ENCODE measurements around the gene EHD2.

EHD2 gene

DNA sequence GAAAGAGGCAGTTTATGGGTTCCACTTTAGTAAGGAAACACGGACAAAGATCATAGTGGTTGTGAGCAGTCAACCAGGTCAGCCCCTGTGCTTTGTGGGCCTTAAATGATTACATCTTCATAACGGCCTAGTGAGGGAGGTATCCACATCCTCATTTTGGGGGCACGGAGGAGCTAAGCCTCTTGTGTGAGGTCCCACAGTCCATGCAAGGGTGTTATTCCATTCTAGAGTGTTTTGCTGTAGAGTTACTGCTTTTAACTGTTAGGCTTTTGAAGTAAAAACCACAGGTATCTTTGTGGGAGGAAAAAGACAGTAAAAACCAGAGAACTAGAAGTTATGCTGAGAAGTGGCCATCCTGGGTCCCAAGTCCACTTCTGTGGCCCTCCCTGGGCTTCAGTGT lies 36.1 kb downstream of the EHD2 start:
- no peak for DNase-seq
- Histone ChIP-seq H3K27me3 (replicated peaks; ENCODE audit: insufficient read depth, low read length) (no peaks in the 10 kb centered on the region), H3K9me3 (replicated peaks; ENCODE audit: insufficient read depth, low read length) (no peaks in the 10 kb centered on the region), H2AFZ (ENCODE audit: low read length) (no peak overlapping the region), H3K27ac (ENCODE audit: low read length) (no peak overlapping the region), H3K9me2 (replicated peaks; ENCODE audit: insufficient read depth, low read length) (no peaks in the 10 kb centered on the region), H3K9ac (ENCODE audit: low read length) (no peak overlapping the region), H3K4me1 (ENCODE audit: low read length) (no peaks in the 10 kb centered on the region), H3K36me3 (replicated peaks; ENCODE audit: insufficient read depth, low read length) (peaks cover 5% of the 10 kb centered on the region; the same call in 1 of the 2 replicates), H4K20me1 (ENCODE audit: insufficient read depth, low read length) (0 out of 2 replicates have a peak, but pooled peaks cover 3% of the 10 kb centered on the region), H3K79me2 (ENCODE audit: low read length) (peaks cover 45% of the 10 kb centered on the region), H3K4me2 (ENCODE audit: low read depth, low read length) (no peak overlapping the region), H3K4me3 (ENCODE audit: low read length) (no peak overlapping the region), H3F3A (ENCODE audit: insufficient read depth, low read length) (no peaks in the 10 kb centered on the region)
- TF ChIP-seq, protein P1, sequence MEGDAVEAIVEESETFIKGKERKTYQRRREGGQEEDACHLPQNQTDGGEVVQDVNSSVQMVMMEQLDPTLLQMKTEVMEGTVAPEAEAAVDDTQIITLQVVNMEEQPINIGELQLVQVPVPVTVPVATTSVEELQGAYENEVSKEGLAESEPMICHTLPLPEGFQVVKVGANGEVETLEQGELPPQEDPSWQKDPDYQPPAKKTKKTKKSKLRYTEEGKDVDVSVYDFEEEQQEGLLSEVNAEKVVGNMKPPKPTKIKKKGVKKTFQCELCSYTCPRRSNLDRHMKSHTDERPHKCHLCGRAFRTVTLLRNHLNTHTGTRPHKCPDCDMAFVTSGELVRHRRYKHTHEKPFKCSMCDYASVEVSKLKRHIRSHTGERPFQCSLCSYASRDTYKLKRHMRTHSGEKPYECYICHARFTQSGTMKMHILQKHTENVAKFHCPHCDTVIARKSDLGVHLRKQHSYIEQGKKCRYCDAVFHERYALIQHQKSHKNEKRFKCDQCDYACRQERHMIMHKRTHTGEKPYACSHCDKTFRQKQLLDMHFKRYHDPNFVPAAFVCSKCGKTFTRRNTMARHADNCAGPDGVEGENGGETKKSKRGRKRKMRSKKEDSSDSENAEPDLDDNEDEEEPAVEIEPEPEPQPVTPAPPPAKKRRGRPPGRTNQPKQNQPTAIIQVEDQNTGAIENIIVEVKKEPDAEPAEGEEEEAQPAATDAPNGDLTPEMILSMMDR (IDR thresholded peaks at IDR 0.05; ENCODE audit: low read length) = no peak
- TF ChIP-seq EZH2 (optimal IDR thresholded peaks at IDR 0.05; ENCODE audit: low read depth, low read length) (no peak), EZH2phosphoT487 (IDR thresholded peaks at IDR 0.05; ENCODE audit: low read length) (no peak)

DNA sequence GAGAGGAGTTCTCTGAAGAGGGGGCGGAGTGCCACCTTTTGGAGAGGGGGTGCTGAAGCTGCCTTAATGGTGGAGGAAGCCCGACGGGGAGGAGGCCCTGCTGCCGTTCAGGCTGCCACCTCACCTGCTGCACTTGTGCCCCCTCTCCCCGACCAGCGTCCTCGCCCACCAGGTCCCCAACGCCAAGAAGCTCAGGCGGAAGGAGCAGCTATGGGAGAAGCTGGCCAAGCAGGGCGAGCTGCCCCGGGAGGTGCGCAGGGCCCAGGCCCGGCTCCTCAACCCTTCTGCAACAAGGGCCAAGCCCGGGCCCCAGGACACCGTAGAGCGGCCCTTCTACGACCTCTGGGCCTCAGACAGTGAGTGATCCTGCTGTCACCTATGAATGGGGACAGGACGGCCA lies 37.5 kb downstream of the EHD2 start:
- no peaks in the 10 kb centered on the region for H3K9me3 ChIP-seq (replicated peaks; ENCODE audit: insufficient read depth, low read length)
- peaks cover 45% of the 10 kb centered on the region for H3K79me2 ChIP-seq (ENCODE audit: low read length)
- no peak overlapping the region for H3K4me3 ChIP-seq (ENCODE audit: low read length)
- no peaks in the 10 kb centered on the region for H3F3A ChIP-seq (ENCODE audit: insufficient read depth, low read length)
- H3K4me2 ChIP-seq (ENCODE audit: low read depth, low read length) = no peak overlapping the region
- peaks cover 5% of the 10 kb centered on the region; the same call in 1 of the 2 replicates for H3K36me3 ChIP-seq (replicated peaks; ENCODE audit: insufficient read depth, low read length)
- H3K9ac ChIP-seq (ENCODE audit: low read length) = no peak overlapping the region
- TF ChIP-seq EZH2phosphoT487 (IDR thresholded peaks at IDR 0.05; ENCODE audit: low read length) (no peak), EZH2 (optimal IDR thresholded peaks at IDR 0.05; ENCODE audit: low read depth, low read length) (no peak)
- TF ChIP-seq, protein P1 (IDR thresholded peaks at IDR 0.05; ENCODE audit: low read length) = no peak
- no peak overlapping the region for H2AFZ ChIP-seq (ENCODE audit: low read length)
- no peak for DNase-seq
- no peaks in the 10 kb centered on the region for H3K9me2 ChIP-seq (replicated peaks; ENCODE audit: insufficient read depth, low read length)
- H3K27me3 ChIP-seq (replicated peaks; ENCODE audit: insufficient read depth, low read length) = no peaks in the 10 kb centered on the region
- H4K20me1 ChIP-seq (ENCODE audit: insufficient read depth, low read length) = 0 out of 2 replicates have a peak, but pooled peaks cover 3% of the 10 kb centered on the region
- no peak overlapping the region for H3K27ac ChIP-seq (ENCODE audit: low read length)
- no peaks in the 10 kb centered on the region for H3K4me1 ChIP-seq (ENCODE audit: low read length)

DNA sequence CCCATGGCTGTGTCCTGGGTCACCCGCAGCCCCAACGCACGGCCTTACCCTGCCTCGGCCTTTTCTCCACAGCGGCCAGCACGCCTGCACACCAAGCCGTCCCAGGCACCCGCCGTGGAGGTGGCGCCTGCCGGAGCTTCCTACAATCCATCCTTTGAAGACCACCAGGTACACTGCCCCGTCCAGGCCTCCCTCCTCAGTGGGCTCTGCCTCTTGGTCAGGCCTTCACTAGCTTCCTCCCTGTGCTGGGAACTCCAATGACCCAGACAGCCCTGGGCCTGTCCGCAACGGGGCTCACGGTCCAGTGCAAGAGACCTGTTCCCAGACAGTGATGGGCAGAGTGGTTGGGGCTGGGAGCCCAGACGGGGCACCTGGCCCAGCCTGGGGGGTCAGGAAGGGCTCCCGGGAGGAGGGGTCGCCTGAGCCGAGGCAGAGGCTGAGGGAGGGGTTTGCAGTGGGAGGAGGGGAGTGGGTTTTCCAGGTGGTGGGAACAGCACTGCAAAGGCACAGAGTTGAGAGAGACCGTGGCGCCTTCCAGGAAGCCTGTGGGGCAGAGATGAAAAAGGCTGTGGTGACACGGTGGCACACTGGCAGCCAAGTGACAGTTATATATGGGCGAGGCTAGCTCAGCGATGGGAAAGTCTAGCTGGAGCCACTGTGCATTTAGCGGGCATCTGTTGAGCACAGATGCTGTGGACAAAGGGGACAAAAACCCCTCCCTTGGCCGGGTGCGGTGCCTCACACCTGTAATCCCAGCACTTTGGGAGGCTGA lies 39.4 kb downstream of the EHD2 start:
- no peaks in the 10 kb centered on the region for H3K9me2 ChIP-seq (replicated peaks; ENCODE audit: insufficient read depth, low read length)
- TF ChIP-seq EZH2phosphoT487 (IDR thresholded peaks at IDR 0.05; ENCODE audit: low read length) (no peak), EZH2 (optimal IDR thresholded peaks at IDR 0.05; ENCODE audit: low read depth, low read length) (no peak)
- TF ChIP-seq, protein P1 (IDR thresholded peaks at IDR 0.05; ENCODE audit: low read length) = no peak
- H3K36me3 ChIP-seq (replicated peaks; ENCODE audit: insufficient read depth, low read length) = peaks cover 2% of the 10 kb centered on the region; the same call in 1 of the 2 replicates
- H3K4me3 ChIP-seq (ENCODE audit: low read length) = no peak overlapping the region
- no peak overlapping the region for H3K4me2 ChIP-seq (ENCODE audit: low read depth, low read length)
- H3K9me3 ChIP-seq (replicated peaks; ENCODE audit: insufficient read depth, low read length) = no peaks in the 10 kb centered on the region
- 0 out of 2 replicates have a peak, but pooled peaks cover 3% of the 10 kb centered on the region for H4K20me1 ChIP-seq (ENCODE audit: insufficient read depth, low read length)
- H3K79me2 ChIP-seq (ENCODE audit: low read length) = peaks cover 27% of the 10 kb centered on the region
- H3F3A ChIP-seq (ENCODE audit: insufficient read depth, low read length) = no peaks in the 10 kb centered on the region
- no peak overlapping the region for H3K9ac ChIP-seq (ENCODE audit: low read length)
- H3K27me3 ChIP-seq (replicated peaks; ENCODE audit: insufficient read depth, low read length) = no peaks in the 10 kb centered on the region
- no peaks in the 10 kb centered on the region for H3K4me1 ChIP-seq (ENCODE audit: low read length)
- DNase-seq = no peak
- no peak overlapping the region for H2AFZ ChIP-seq (ENCODE audit: low read length)
- no peak overlapping the region for H3K27ac ChIP-seq (ENCODE audit: low read length)

Measured in MM.1S (cell line).